Activated CD8-positive, alpha-beta memory T cell treated with anti-CD3 and anti-CD28 coated beads for 4 hours (primary cell): ENCODE measurements around the gene PPP2R1B.

Source experiments
- DNase-seq, 2 donors: peaks; one replicate each; pipeline ENCODE4 v3.0.0-alpha.2; 2020; ENCODE audit warnings: low read depth in 2 of 2

Gene PPP2R1B

GRCh38 chr11:111765984-111766833 lies at the start of gene PPP2R1B:
Gene PPP2R1B (minus strand): TSS chr11:111766389. CDS start chr11:111766361, 28 bp downstream.
- peak; percentile 33 to 46 for DNase-seq

- DNase-seq: no peak
These were observed 49.3 kb upstream of the PPP2R1B start for GRCh38 chr11:111815489-111815888.

- no peak for DNase-seq
These were observed 48.5 kb upstream of the PPP2R1B start for GRCh38 chr11:111814557-111815320.

- DNase-seq: no peak
These were observed 47.9 kb upstream of the PPP2R1B start for GRCh38 chr11:111814106-111814505.

- no peak for DNase-seq
These were observed 46.0 kb upstream of the PPP2R1B start for GRCh38 chr11:111812211-111812610.

GRCh38 chr11:111811445-111811844 lies 45.3 kb upstream of the PPP2R1B start:
- DNase-seq: no peak

- no peak for DNase-seq
These were observed 42.6 kb upstream of the PPP2R1B start for GRCh38 chr11:111808834-111809233.

- DNase-seq: no peak
These were observed 41.9 kb upstream of the PPP2R1B start for GRCh38 chr11:111808063-111808588.

GRCh38 chr11:111807076-111807475 lies 40.9 kb upstream of the PPP2R1B start:
- DNase-seq: no peak

- no peak for DNase-seq
These were observed 34.9 kb upstream of the PPP2R1B start for GRCh38 chr11:111801135-111801534.

GRCh38 chr11:111798279-111798678 lies 32.1 kb upstream of the PPP2R1B start:
- DNase-seq: no peak

GRCh38 chr11:111797145-111797581 lies 31.0 kb upstream of the PPP2R1B start:
- no peak for DNase-seq

- no peak for DNase-seq
These were observed 30.5 kb upstream of the PPP2R1B start for GRCh38 chr11:111796696-111797095.

GRCh38 chr11:111795334-111795985 lies 29.3 kb upstream of the PPP2R1B start:
- no peak for DNase-seq

GRCh38 chr11:111793863-111794262 lies 27.7 kb upstream of the PPP2R1B start:
- no peak for DNase-seq

- DNase-seq: no peak
These were observed 26.8 kb upstream of the PPP2R1B start for GRCh38 chr11:111792955-111793500.

GRCh38 chr11:111792314-111792713 lies 26.1 kb upstream of the PPP2R1B start:
- no peak for DNase-seq

GRCh38 chr11:111788464-111788863 lies 22.3 kb upstream of the PPP2R1B start:
- DNase-seq: no peak

GRCh38 chr11:111788051-111788450 lies 21.9 kb upstream of the PPP2R1B start:
- DNase-seq: no peak

- DNase-seq: no peak
These were observed 19.8 kb upstream of the PPP2R1B start for GRCh38 chr11:111785886-111786412.

- DNase-seq: no peak
These were observed 18.9 kb upstream of the PPP2R1B start for GRCh38 chr11:111785076-111785475.
